Endothelial cell of umbilical vein (primary cell): ENCODE data around the gene RYR3. TPM values are rescaled to one million over a fixed set of nuclear protein-coding genes. Genes with fewer than 3 reads are reported as not detected.

Experiments used
- BruUV-seq: library from RNA; stranded (reverse); fragments of 400-500 nt; replicated peaks from 2 replicates; lab custom pipeline; 2021; lab: Mats Ljungman, UMichigan
- CTCF ChIA-PET: fragments of 300-600, 350-600 bp; sonication (Branson Sonifier 250); formaldehyde crosslinking; loops from one replicate; lab custom pipeline; 2021; ENCODE audit warnings: antibody characterized with exemption, inconsistent platforms; lab: Charles Lee
- POLR2A ChIA-PET: fragments of 300-600, 350-600 bp; sonication (Branson Sonifier 250); formaldehyde crosslinking; loops from one replicate; lab custom pipeline; 2021; ENCODE audit warnings: antibody characterized with exemption, inconsistent platforms; lab: Charles Lee
- DNase-seq: peaks from one replicate; pipeline ENCODE4 v3.0.0-alpha.2; 2011; ENCODE audit warnings: low read depth, low spot score
- FAIRE-seq: peaks from 2 replicates; lab custom pipeline; 2011; peaks lifted over from hg19 to GRCh38; lab: Jason Lieb, UNC
- H2AFZ ChIP-seq: 2 replicates; pipeline ENCODE4 v1.6.0; 2012; ENCODE audit warnings: low read depth, low read length, control low read depth, inconsistent platforms
- H3K27ac ChIP-seq: 2 replicates; pipeline ENCODE4 v1.5.1; 2011; ENCODE audit warnings: low read depth, mild to moderate bottlenecking, control low read depth, low read length, moderate library complexity; ENCODE audit not compliant: insufficient read depth
- H3K27me3 ChIP-seq, 2 experiments: 2 replicates each; pipeline versions ENCODE4 v1.6.0 to v1.6.1; 2011; ENCODE audit warnings: low read length in 2 of 2, mixed read lengths in 1 of 2; ENCODE audit not compliant: control insufficient read depth in 2 of 2, insufficient read depth in 2 of 2
- H3K36me3 ChIP-seq, 2 experiments: 2 replicates in 1 of 2; 3 replicates in 1 of 2; pipeline ENCODE4 v1.5.1; 2011; ENCODE audit warnings: low read length in 2 of 2, mild to moderate bottlenecking in 1 of 2, moderate library complexity in 1 of 2; ENCODE audit not compliant: control insufficient read depth in 2 of 2, insufficient read depth in 2 of 2; ENCODE audit errors: extremely low read depth in 1 of 2
- H3K4me1 ChIP-seq: 3 replicates; pipeline ENCODE4 v1.5.1; 2011; ENCODE audit warnings: mild to moderate bottlenecking, low read length; ENCODE audit not compliant: control insufficient read depth, insufficient read depth; ENCODE audit errors: extremely low read depth
- H3K4me2 ChIP-seq: 2 replicates; pipeline ENCODE4 v1.6.1; 2011; ENCODE audit warnings: low read length, control low read depth, mixed read lengths; ENCODE audit not compliant: insufficient read depth
- H3K4me3 ChIP-seq, 3 experiments: fragments of 200-600 bp in 1 of 3; sonication (generic), shearing (Covaris generic) in 1 of 3; replicated peaks in 1 of 3; 2 replicates each; pipeline ENCODE4 v1.5.1; 2011 to 2016; ENCODE audit warnings: control low read depth in 3 of 3, low read length in 3 of 3, mild to moderate bottlenecking in 2 of 3, inconsistent platforms in 1 of 3, low read depth in 1 of 3, moderate library complexity in 1 of 3; ENCODE audit not compliant: insufficient read depth in 1 of 3
- H3K79me2 ChIP-seq: 2 replicates; pipeline ENCODE4 v1.6.0; 2012; ENCODE audit warnings: low read length, inconsistent platforms; ENCODE audit not compliant: control insufficient read depth, insufficient read depth
- H3K9ac ChIP-seq: replicated peaks from 2 replicates; pipeline ENCODE3; 2011; ENCODE audit warnings: low read length, control low read depth; ENCODE audit not compliant: insufficient read depth; ENCODE audit errors: extremely low read depth
- H3K9me1 ChIP-seq: replicated peaks from 3 replicates; pipeline ENCODE4 v1.6.0; 2011; ENCODE audit warnings: mild to moderate bottlenecking, low read length; ENCODE audit not compliant: control insufficient read depth, insufficient read depth; ENCODE audit errors: extremely low read depth
- H3K9me3 ChIP-seq: replicated peaks from 2 replicates; pipeline ENCODE4 v1.5.1; 2012; ENCODE audit warnings: low read length, inconsistent platforms; ENCODE audit not compliant: control insufficient read depth, insufficient read depth
- H4K20me1 ChIP-seq: replicated peaks from 2 replicates; pipeline ENCODE3; 2011; ENCODE audit warnings: mild to moderate bottlenecking, low read length; ENCODE audit not compliant: control insufficient read depth, insufficient read depth; ENCODE audit errors: extremely low read depth
- CTCF ChIP-seq, 2 donors: IDR thresholded peaks; 1 replicate in 1 of 2; 2 replicates in 1 of 2; pipeline ENCODE4 v1.5.1; 2011; ENCODE audit warnings: low read length in 2 of 2, mild to moderate bottlenecking in 2 of 2, moderate library complexity in 2 of 2, control low read depth in 1 of 2, inconsistent platforms in 1 of 2, low read depth in 1 of 2; ENCODE audit not compliant: insufficient read depth in 1 of 2; ENCODE audit errors: extremely low read depth in 1 of 2
- EZH2 ChIP-seq: IDR thresholded peaks from 2 replicates; pipeline ENCODE4 v1.6.1; 2012; ENCODE audit warnings: borderline replicate concordance, low read depth, mild to moderate bottlenecking, moderate library complexity, low read length, inconsistent platforms; ENCODE audit not compliant: severe bottlenecking
- FOS ChIP-seq: IDR thresholded peaks from 2 replicates; pipeline ENCODE4 v1.6.1; 2011; ENCODE audit warnings: mild to moderate bottlenecking, low read length, moderate library complexity, borderline replicate concordance; ENCODE audit not compliant: insufficient read depth
- GATA2 ChIP-seq: IDR thresholded peaks from 2 replicates; pipeline ENCODE4 v1.7.0; 2011; ENCODE audit warnings: low read depth, mild to moderate bottlenecking, moderate library complexity, mixed read lengths, low read length; ENCODE audit not compliant: insufficient read length, insufficient read depth
- JUN ChIP-seq: IDR thresholded peaks from 2 replicates; pipeline ENCODE4 v1.6.1; 2011; ENCODE audit warnings: borderline replicate concordance, low read depth; ENCODE audit not compliant: insufficient read length, insufficient read depth
- MAX ChIP-seq: IDR thresholded peaks from 2 replicates; pipeline ENCODE4 v1.6.1; 2011; ENCODE audit not compliant: insufficient read depth, insufficient read length
- MYC ChIP-seq: IDR thresholded peaks from one replicate; pipeline ENCODE4 v1.6.1; 2011; ENCODE audit warnings: mild to moderate bottlenecking, low read depth, low read length
- POLR2A ChIP-seq: IDR thresholded peaks from 2 replicates; pipeline ENCODE4 v1.6.1; 2012; ENCODE audit warnings: low read depth, mild to moderate bottlenecking, control low read depth, low read length
- POLR2AphosphoS5 ChIP-seq: IDR thresholded peaks from 2 replicates; pipeline ENCODE4 v1.6.1; 2012; ENCODE audit warnings: low read depth, mild to moderate bottlenecking, control low read depth, low read length, moderate library complexity; ENCODE audit not compliant: insufficient read depth
- dilution Hi-C: fragments of 300-500 bp; cut with MboI; formaldehyde crosslinking; loops from one replicate; pipeline ENCODE4 v1.15.0; 2019; ENCODE audit warnings: low sequenced_read_pairs; ENCODE audit not compliant: extremely low pct_ligation_motif_present
- intact Hi-C: fragments of 100-400 bp; cut with micrococcal nuclease; formaldehyde crosslinking; loops from one replicate; pipeline ENCODE4 v1.10.0; 2022
- polyA plus RNA-seq, 4 experiments: library from polyadenylated mRNA; depleted of rRNA in 3 of 4; stranded (reverse) in 3 of 4; unstranded in 1 of 4; fragments of >200 nt; gene quantifications; 2 replicates each; pipeline versions ENCODE4 v1.2.1 to v1.2.3, GENCODE V29; 2011 to 2012; ENCODE audit warnings: missing spikeins in 1 of 4
- total RNA-seq: library from RNA; stranded (reverse); gene quantifications from 2 replicates; pipeline ENCODE4 v1.2.3, GENCODE V29; 2021

Gene RYR3
- total and polyA plus RNA-seq, 2 donors (not counting 3 experiments of a cell fraction or from before 2014, with no cell fraction given), result not detected

- Histone ChIP-seq H3K4me2 (no peak overlapping the region), H3K4me3 (no peak overlapping the region), H3K27me3 (peaks cover 0 to 1% of the 10 kb centered on the region in 2 experiments), H3K9ac (no peak overlapping the region), H3K9me1 (no peaks in the 10 kb centered on the region), H3K4me1 (no peaks in the 10 kb centered on the region), H3K27ac (no peak overlapping the region), H3K79me2 (no peaks in the 10 kb centered on the region), H2AFZ (no peak overlapping the region), H4K20me1 (no peaks in the 10 kb centered on the region), H3K9me3 (no peaks in the 10 kb centered on the region), H3K36me3 (no peaks in the 10 kb centered on the region)
- intact Hi-C loops (no loop called here), dilution Hi-C loops (no loop called here)
- POLR2A ChIA-PET, result interaction anchor here (0.6 kb wide), 1 partner anchor 236 kb away, joined by 4 read pairs; no protein-coding TSS in a partner anchor
- TF ChIP-seq FOS, result no peak
- TF ChIP-seq POLR2AphosphoS5, result no peak
- TF ChIP-seq GATA2, result no peak
- no peak for TF ChIP-seq EZH2
- no peak for TF ChIP-seq CTCF (IDR thresholded peaks at IDR 0.05; ENCODE audit: extremely low read depth in 1 of 2, insufficient read depth in 1 of 2, low read depth in 1 of 2, low read length in 2 of 2)
- TF ChIP-seq POLR2A, result no peak
- TF ChIP-seq MAX, result no peak
- TF ChIP-seq JUN, result no peak
- no peak for TF ChIP-seq MYC
- CTCF ChIA-PET, result no interaction called here
- BruUV-seq, result no TSS peak
- no peak for FAIRE-seq
- no peak for DNase-seq
Observed at GRCh38 chr15:33324609-33325008, 13.8 kb downstream of the RYR3 start.
